ENCODE measurements around the gene KLK14.

DNA sequence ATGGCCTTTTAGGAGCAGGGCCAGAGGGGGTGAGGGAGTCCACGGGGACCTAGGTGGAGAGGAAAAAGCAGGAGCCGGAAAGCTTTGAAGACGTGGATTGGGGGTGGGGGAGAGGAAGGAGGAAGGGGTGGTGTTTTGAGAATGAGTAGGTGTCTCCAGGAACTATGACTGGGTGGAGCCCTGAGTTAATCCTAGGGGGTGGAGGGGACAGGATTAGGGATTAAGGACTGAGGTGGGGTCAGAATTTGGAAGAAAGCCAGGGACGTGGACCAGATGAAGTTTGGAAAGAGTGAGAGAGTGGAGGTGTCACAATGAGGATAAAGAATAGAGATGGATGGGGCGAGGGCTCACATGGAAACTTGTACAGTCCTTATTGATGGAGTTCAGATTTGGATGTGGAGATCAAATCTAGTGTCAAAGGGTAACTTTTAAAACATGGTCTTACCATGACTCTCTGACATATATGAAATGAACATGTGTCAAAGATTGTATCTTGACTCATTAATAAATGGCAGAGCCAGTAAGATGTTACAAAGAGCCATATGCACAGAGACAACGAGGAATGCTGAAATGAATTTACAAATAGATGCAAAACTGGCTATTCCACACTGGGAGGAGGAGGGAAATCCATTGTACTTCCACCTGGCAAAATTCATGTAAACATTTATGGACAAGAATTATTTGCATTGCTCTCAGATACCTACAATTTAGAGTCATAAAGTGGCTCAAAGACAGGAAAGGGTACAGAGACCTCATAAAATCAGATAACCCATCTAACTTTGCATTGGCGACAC lies 16.1 kb downstream of the KLK14 start:
- TF ChIP-seq, protein P1, sequence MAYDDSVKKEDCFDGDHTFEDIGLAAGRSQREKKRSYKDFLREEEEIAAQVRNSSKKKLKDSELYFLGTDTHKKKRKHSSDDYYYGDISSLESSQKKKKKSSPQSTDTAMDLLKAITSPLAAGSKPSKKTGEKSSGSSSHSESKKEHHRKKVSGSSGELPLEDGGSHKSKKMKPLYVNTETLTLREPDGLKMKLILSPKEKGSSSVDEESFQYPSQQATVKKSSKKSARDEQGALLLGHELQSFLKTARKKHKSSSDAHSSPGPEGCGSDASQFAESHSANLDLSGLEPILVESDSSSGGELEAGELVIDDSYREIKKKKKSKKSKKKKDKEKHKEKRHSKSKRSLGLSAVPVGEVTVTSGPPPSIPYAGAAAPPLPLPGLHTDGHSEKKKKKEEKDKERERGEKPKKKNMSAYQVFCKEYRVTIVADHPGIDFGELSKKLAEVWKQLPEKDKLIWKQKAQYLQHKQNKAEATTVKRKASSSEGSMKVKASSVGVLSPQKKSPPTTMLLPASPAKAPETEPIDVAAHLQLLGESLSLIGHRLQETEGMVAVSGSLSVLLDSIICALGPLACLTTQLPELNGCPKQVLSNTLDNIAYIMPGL (CRISPR knock-in tag; IDR thresholded peaks at IDR 0.05; ENCODE audit: borderline replicate concordance), result no peak
- TF ChIP-seq EHF (CRISPR knock-in tag; IDR thresholded peaks at IDR 0.05) (no peak), MAFK (IDR thresholded peaks at IDR 0.05; ENCODE audit: partially characterized antibody) (no peak), RNF2 (IDR thresholded peaks at IDR 0.05; ENCODE audit: borderline replicate concordance, low read depth) (no peak), CHD4 (IDR thresholded peaks at IDR 0.05; ENCODE audit: borderline replicate concordance) (no peak), ESRRA (IDR thresholded peaks at IDR 0.05; ENCODE audit: borderline replicate concordance, low read length) (no peak), BHLHE40 (IDR thresholded peaks at IDR 0.05; ENCODE audit: low read depth, low read length) (no peak), RAD21 (conservative IDR thresholded peaks at IDR 0.05 in 1 of 2, IDR thresholded peaks at IDR 0.05 in 1 of 2) (no peak), TP53 (CRISPR knock-in tag; IDR thresholded peaks at IDR 0.05) (no peak), CHD2 (IDR thresholded peaks at IDR 0.05; ENCODE audit: low read length, partially characterized antibody) (no peak), JUNB (IDR thresholded peaks at IDR 0.05) (no peak)
- TF ChIP-seq, protein P2, sequence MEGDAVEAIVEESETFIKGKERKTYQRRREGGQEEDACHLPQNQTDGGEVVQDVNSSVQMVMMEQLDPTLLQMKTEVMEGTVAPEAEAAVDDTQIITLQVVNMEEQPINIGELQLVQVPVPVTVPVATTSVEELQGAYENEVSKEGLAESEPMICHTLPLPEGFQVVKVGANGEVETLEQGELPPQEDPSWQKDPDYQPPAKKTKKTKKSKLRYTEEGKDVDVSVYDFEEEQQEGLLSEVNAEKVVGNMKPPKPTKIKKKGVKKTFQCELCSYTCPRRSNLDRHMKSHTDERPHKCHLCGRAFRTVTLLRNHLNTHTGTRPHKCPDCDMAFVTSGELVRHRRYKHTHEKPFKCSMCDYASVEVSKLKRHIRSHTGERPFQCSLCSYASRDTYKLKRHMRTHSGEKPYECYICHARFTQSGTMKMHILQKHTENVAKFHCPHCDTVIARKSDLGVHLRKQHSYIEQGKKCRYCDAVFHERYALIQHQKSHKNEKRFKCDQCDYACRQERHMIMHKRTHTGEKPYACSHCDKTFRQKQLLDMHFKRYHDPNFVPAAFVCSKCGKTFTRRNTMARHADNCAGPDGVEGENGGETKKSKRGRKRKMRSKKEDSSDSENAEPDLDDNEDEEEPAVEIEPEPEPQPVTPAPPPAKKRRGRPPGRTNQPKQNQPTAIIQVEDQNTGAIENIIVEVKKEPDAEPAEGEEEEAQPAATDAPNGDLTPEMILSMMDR (IDR thresholded peaks at IDR 0.05), result no peak
- TF ChIP-seq, protein P3, sequence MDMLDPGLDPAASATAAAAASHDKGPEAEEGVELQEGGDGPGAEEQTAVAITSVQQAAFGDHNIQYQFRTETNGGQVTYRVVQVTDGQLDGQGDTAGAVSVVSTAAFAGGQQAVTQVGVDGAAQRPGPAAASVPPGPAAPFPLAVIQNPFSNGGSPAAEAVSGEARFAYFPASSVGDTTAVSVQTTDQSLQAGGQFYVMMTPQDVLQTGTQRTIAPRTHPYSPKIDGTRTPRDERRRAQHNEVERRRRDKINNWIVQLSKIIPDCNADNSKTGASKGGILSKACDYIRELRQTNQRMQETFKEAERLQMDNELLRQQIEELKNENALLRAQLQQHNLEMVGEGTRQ (IDR thresholded peaks at IDR 0.05), result no peak

Data from A549 (cell line).